ENCODE measurements around the gene PRRX2.

DNA sequence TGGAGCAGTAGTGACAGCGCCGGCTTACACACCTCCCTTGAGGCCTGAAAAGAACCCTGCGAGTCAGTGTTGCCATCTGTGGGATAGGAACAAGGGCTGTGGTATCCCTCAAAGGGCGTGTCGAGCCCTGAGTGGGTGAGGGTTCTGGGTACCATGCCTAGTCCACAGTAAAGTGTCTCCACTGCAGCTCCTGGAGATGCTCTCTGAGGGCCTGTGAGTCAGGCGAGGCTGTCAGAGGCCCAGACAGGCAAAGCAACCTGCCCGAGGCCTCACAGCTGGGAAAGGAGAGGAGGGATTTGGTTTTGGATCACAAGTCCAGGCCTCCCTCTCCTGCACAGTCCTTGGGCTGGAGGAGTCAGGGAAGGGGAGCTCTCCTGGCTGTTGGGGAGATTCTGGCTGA is 6.1 kb downstream of the PRRX2 start:
- TF ChIP-seq BACH2 (CRISPR knock-in tag; IDR thresholded peaks at IDR 0.05; ENCODE audit: borderline replicate concordance) (no peak), ZNF8 (CRISPR knock-in tag; IDR thresholded peaks at IDR 0.05) (no peak), OSR1 (CRISPR knock-in tag; IDR thresholded peaks at IDR 0.05) (no peak), GLIS3 (CRISPR knock-in tag; IDR thresholded peaks at IDR 0.05) (no peak), ARNTL (CRISPR knock-in tag; IDR thresholded peaks at IDR 0.05; ENCODE audit: borderline replicate concordance, low read depth) (no peak), SNAI2 (CRISPR knock-in tag; IDR thresholded peaks at IDR 0.05) (no peak), RARB (CRISPR knock-in tag; IDR thresholded peaks at IDR 0.05) (no peak), ESRRG (CRISPR knock-in tag; IDR thresholded peaks at IDR 0.05) (no peak)
- TF ChIP-seq, protein P1, sequence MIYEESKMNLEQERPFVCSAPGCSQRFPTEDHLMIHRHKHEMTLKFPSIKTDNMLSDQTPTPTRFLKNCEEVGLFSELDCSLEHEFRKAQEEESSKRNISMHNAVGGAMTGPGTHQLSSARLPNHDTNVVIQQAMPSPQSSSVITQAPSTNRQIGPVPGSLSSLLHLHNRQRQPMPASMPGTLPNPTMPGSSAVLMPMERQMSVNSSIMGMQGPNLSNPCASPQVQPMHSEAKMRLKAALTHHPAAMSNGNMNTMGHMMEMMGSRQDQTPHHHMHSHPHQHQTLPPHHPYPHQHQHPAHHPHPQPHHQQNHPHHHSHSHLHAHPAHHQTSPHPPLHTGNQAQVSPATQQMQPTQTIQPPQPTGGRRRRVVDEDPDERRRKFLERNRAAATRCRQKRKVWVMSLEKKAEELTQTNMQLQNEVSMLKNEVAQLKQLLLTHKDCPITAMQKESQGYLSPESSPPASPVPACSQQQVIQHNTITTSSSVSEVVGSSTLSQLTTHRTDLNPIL (CRISPR knock-in tag; IDR thresholded peaks at IDR 0.05; ENCODE audit: low read depth), result no peak
- TF ChIP-seq, protein P2, sequence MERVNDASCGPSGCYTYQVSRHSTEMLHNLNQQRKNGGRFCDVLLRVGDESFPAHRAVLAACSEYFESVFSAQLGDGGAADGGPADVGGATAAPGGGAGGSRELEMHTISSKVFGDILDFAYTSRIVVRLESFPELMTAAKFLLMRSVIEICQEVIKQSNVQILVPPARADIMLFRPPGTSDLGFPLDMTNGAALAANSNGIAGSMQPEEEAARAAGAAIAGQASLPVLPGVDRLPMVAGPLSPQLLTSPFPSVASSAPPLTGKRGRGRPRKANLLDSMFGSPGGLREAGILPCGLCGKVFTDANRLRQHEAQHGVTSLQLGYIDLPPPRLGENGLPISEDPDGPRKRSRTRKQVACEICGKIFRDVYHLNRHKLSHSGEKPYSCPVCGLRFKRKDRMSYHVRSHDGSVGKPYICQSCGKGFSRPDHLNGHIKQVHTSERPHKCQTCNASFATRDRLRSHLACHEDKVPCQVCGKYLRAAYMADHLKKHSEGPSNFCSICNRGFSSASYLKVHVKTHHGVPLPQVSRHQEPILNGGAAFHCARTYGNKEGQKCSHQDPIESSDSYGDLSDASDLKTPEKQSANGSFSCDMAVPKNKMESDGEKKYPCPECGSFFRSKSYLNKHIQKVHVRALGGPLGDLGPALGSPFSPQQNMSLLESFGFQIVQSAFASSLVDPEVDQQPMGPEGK (CRISPR knock-in tag; IDR thresholded peaks at IDR 0.05; ENCODE audit: borderline replicate concordance), result no peak
